Right forelimb (tissue), 1 donor: ENCODE data around the gene MLC1.
"Not testable (repeated sequence)": the region's sequence is repeated elsewhere in the genome, so short reads cannot be mapped to it uniquely, and the experiment has no call there.

ENCODE experiments used
- DNase-seq: peaks from one replicate; pipeline ENCODE4 v3.0.0-alpha.2; 2018

The MLC1 gene

DNA sequence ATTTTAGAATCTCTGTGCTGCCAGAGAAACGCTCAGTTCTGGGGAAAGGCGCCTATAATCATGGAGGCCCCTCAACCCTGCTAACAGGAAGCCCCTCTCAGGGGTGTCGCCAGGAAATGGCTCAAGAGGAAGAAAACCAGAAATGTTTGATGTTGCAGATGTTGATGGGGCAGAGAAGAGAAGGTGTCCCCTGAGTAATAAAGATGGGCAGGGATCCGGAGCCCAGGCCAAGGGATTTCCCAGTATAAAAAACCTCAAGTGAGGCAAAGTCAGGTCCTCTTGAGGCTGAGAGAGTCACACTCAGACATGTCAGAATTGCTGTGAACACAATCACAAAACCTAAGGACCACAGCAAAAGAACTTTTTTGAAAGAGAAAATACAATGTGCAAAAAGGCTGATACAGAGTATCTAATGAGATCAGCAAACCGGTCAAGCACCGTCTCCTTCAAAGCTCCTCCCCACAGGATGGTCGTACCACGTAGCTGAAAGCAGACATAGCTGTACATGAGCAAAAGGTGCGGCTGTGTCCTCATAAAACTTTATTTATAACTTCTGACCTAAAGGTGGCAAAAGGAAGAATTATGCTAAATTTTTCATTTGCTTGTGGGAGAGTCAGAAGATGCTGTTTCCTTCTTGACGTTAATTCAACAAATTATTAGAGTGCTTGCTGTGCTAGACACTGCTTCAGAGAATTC, 16.8 kb upstream of the MLC1 start:
- no peak for DNase-seq

- no peak for DNase-seq
Observed at GRCh38 chr22:50098052-50098451, 12.8 kb upstream of the MLC1 start.

DNA sequence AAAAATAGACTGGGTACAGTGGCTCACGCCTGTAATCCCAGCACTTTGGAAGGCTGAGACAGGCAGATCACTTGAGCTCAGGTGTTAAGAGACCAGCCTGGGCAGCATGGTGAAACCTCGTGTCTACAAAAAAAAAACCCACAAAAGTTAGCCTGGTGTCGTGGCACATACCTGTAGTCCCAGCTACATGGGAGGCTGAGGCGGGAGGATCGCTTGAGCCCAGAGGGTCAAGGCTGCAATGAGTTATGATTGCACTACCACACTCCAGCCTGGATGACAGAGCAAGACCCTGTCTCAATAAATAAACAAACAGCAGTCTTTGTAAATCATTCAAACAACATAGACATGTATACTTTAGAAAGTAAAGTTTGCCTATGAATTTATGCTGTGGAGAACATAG, 7.1 kb upstream of the MLC1 start:
- no peak for DNase-seq

DNA sequence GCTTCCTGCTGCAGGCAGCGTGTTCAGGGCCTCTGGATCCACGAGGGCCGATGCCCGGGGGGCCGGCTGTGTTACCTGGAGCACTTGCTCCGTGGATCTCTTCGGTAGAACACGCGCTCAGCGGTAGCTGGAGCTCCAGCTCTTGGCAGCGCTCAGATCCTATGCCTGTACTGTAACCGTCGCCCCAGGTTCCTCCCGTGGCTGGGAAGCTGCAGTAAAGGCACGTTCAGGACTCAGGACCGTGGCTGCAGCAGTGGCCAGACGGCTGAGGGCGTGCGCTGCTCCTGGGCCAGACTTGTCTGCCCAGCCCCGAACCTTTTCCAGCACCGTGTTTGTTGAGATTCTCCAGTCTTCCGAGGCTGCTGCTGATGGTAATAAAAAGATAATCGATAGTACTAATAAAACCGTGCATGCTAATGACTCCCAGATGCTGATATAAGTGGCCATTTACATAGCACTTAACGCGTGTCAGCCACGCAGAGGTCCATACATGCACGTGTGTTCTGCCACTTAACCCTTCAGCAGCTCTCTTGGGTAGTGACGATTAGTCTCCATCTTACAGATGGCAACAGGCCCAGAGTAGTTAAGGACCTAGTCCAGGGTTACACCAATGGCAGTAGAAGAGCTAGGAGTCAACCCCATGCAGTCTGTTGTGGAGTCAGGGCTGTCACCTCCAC, 6.0 kb upstream of the MLC1 start:
- no peak for DNase-seq

GRCh38 chr22:50090412-50090714, 5.1 kb upstream of the MLC1 start:
- no peak for DNase-seq

GRCh38 chr22:50089682-50090411, 4.6 kb upstream of the MLC1 start, which contains the start of gene MOV10L1:
TSS of gene MOV10L1 (plus strand) at chr22:50090006. CDS start at chr22:50090089, 83 bp downstream.
- DNase-seq: no peak

DNA sequence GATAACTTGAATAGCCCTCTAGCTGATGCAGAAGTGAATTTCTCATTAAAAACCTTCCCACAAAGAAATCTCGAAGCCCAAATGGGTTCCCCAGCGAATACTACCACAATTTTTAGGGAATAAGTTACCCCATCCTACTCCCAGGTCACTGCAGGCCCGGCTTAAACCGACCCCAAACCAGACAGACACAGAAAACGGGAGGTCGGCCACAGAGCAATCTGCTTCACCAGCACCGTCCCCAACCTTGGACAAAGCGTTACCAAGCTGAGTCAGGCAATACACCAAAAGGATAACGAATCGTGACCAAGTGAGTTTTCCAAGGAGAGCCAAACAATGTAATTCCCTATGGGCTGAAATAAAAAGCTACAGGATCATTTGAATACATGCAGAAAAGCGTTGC, 4.0 kb upstream of the MLC1 start:
- no peak for DNase-seq

GRCh38 chr22:50088096-50088495, 2.9 kb upstream of the MLC1 start:
- DNase-seq: no peak

GRCh38 chr22:50087646-50088045, 2.4 kb upstream of the MLC1 start:
- DNase-seq: no peak

DNA sequence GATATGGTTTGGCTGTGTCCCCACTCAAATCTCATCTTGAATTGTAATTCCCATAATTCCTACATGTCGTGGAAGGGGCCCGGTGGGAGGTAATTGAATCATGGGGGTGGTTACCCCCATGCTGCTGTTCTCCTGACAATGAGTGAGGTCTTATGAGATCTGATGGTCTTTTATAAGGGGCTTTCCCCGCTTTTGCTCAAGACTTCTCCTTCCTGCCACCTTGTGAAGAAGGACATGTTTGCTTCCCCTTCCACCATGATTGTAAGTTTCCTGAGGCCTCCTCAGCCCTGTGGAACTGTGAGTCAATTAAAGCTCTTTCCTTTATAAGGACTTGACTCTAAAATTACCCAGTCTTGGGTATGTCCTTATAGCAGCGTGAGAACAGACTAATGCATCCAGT, 1.7 kb upstream of the MLC1 start:
- DNase-seq: not testable (repeated sequence)

DNA sequence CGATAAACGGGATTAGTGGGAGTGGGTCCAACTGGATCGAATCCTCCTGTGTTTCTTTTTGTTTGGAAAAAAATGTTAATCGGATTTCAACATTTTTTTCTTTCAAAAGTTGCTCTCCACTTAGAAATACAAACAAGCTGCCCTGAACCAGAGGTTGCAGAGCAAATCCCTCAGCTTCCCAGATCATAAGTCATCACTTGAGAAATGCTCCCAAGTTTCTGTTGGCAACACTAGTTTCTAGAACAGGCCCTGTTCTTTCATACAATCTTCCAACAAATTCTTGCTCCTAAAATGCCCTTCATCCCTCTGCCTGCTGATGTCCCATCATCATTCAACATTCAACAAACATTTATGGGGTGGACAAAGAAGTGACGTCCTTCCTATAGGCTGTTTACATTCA, 1.3 kb upstream of the MLC1 start:
- no peak for DNase-seq

DNA sequence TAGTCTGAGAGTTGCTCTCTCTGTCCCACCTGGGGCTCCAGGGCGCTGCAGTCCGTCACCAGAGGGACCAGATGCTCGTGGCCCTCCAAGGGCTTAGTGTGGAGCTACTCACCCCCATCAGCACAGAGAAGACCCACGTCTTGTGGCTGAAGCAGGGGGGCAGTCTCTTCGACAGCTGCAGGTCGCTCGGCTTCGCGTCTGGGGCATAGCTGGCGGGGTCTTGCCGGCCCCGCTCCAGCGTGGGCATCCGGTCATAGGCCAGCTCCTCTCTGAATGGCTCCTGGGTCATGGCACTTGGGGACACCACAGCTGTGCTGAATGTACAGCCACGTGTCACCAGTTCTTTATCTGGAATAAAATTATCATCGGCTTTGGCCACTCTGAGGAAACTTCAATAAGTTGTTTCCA, 608 bp downstream of the MLC1 start:
- no peak for DNase-seq

GRCh38 chr22:50084080-50084477, 1.1 kb downstream of the MLC1 start:
- no peak for DNase-seq

- DNase-seq: no peak
Observed at GRCh38 chr22:50083462-50084079, 1.7 kb downstream of the MLC1 start.

DNA sequence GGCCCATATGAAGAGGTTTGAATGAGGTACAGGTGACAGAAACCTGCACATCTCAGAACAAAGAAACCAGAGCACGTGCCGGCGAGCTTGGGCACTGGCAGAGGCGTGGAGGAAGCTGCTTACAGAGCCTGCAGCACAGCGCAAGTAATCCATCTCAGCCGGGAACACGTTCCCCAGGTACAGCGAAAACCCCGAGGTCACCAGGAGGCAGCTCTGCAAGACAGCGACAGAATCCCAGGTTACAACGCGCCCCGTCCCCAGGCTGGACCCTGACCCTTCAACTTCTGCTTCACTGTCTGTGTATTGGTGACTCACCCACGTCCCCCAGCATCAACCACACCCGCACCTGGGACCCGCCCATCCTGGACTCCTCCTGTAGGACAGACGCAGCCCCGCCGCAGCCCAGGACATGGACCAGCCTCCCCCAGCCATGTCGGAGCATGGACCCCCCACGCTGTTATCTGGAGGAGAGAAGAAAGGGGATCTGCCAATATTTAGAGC, 2.2 kb downstream of the MLC1 start:
- no peak for DNase-seq

GRCh38 chr22:50082197-50082715, 3.0 kb downstream of the MLC1 start:
- no peak for DNase-seq

- no peak for DNase-seq
Observed at GRCh38 chr22:50081426-50082196, 3.6 kb downstream of the MLC1 start.

DNA sequence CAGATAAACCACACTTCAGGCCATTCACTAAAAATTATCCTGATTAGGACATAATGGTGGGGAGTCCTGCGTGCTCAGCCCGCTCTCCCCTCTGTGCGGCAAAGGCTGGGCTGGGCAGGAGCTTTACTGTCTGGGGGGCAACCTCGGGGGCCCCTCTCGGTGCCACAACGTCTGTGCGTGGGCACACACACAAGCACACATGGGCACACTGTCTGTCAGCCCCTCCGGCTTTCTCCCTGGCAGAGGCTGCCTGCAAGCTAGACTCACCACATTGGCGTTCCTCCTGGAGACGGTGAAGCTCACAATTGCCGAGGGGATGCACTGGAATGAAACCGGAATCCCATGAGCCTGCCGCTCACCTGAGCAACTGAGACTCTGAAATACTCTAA, 5.2 kb downstream of the MLC1 start:
- no peak for DNase-seq

DNA sequence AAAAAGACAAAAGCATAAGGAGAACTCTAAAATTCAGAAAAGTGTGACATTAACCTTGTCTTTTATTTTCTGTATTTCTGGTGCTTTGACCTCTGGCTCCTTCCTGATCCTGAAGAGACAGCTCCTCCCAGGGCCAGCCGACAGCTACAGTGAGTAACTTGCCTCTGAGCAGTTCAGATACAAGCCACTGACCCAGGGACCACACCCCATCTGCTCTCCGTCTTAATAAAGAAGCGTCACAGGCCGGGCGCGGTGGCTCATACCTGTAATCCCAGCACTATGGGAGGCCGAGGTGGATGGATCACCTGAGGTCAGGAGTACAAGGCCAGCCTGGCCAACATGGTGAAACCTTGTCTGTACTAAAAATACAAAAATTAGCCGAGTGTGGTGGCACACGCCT, 6.5 kb downstream of the MLC1 start:
- DNase-seq: no peak

- DNase-seq: no peak
Observed at GRCh38 chr22:50078246-50078645, 7.0 kb downstream of the MLC1 start.

- peak; percentile 5 for DNase-seq
Observed at GRCh38 chr22:50076646-50077535, 8.3 kb downstream of the MLC1 start.
